Smooth muscle cell (in vitro differentiated cells): ENCODE measurements around the gene CACNB2. TPM values are rescaled to one million over a fixed set of nuclear protein-coding genes. Genes with fewer than 3 reads are reported as not detected.

Experiments used
- DNase-seq: peaks from one replicate; lab custom pipeline; 2025; ENCODE audit not compliant: unreplicated experiment; lab: John Stamatoyannopoulos, UW
- H2AFZ ChIP-seq: fragments of 200-600 bp; sonication (generic); 2 replicates; pipeline ENCODE4 v1.6.0; 2016; ENCODE audit warnings: antibody characterized with exemption, low read depth, mild to moderate bottlenecking
- H3F3A ChIP-seq: fragments of 200-600 bp; sonication (generic); 2 replicates; pipeline ENCODE4 v1.6.0; 2017; ENCODE audit warnings: antibody characterized with exemption, low read depth
- H3K27ac ChIP-seq: fragments of 200-600 bp; sonication (generic); 2 replicates; pipeline ENCODE4 v1.5.1; 2016; ENCODE audit warnings: low read depth, mild to moderate bottlenecking
- H3K27me3 ChIP-seq: fragments of 200-600 bp; sonication (generic); 2 replicates; pipeline ENCODE4 v1.6.1; 2016; ENCODE audit warnings: low read depth, mild to moderate bottlenecking
- H3K36me3 ChIP-seq: fragments of 200-600 bp; sonication (generic); 2 replicates; pipeline ENCODE4 v1.5.1; 2016; ENCODE audit warnings: low read depth
- H3K4me1 ChIP-seq: fragments of 200-600 bp; sonication (generic); 2 replicates; pipeline ENCODE4 v1.5.1; 2016; ENCODE audit warnings: low read depth
- H3K4me2 ChIP-seq: fragments of 200-600 bp; sonication (generic); 2 replicates; pipeline ENCODE4 v1.6.0; 2016; ENCODE audit warnings: mild to moderate bottlenecking
- H3K4me3 ChIP-seq: fragments of 200-600 bp; sonication (generic); 2 replicates; pipeline ENCODE4 v1.5.1; 2016; ENCODE audit warnings: mild to moderate bottlenecking
- H3K79me2 ChIP-seq: fragments of 200-600 bp; sonication (generic); 2 replicates; pipeline ENCODE4 v1.6.0; 2016; ENCODE audit warnings: low read depth, mild to moderate bottlenecking
- H3K9ac ChIP-seq: fragments of 200-600 bp; sonication (generic); 2 replicates; pipeline ENCODE4 v1.6.0; 2016; ENCODE audit warnings: low read depth
- H3K9me3 ChIP-seq: fragments of 200-600 bp; sonication (generic); replicated peaks from 2 replicates; pipeline ENCODE4 v1.5.1; 2016; ENCODE audit warnings: low read depth
- H4K20me1 ChIP-seq: fragments of 200-600 bp; sonication (generic); 2 replicates; pipeline ENCODE4 v1.6.0; 2016; ENCODE audit warnings: low read depth
- CTCF ChIP-seq: fragments of 200-600 bp; sonication (generic); IDR thresholded peaks from 2 replicates; pipeline ENCODE4 v1.5.1; 2017; ENCODE audit warnings: borderline replicate concordance, mild to moderate bottlenecking, antibody characterized with exemption; ENCODE audit not compliant: insufficient read depth, poor library complexity, severe bottlenecking
- WGBS: methylation state at CpG from one replicate; pipeline ENCODE4 v1.1.7; 2016; ENCODE audit warnings: low lambda C conversion rate; 5-methylcytosine and 5-hydroxymethylcytosine counted together
- polyA plus RNA-seq: library from polyadenylated mRNA; unstranded; fragments of >200 nt; fragmentation: Nextera tagmentation; extraction: Ambion mirVana; gene quantifications from 2 replicates; pipeline ENCODE4 v1.2.1, GENCODE V29; 2016
- total RNA-seq: library from RNA; depleted of rRNA; stranded (reverse); fragments of >200 nt; gene quantifications from 2 replicates; pipeline ENCODE4 v1.2.3, GENCODE V29; 2014

The CACNB2 gene
- total and polyA plus RNA-seq, 2 experiments from 2014 or later: 0.04 to 1.1 TPM

GRCh38 chr10:18246967-18247366 lies 106.7 kb downstream of the CACNB2 start:
- H3K4me3 ChIP-seq: no peak overlapping the region
- H3K36me3 ChIP-seq: no peaks in the 10 kb centered on the region
- no peak for DNase-seq
- no peaks in the 10 kb centered on the region for H3F3A ChIP-seq
- no peak overlapping the region for H3K27ac ChIP-seq
- no peaks in the 10 kb centered on the region for H3K4me1 ChIP-seq
- H3K9me3 ChIP-seq: no peaks in the 10 kb centered on the region
- H4K20me1 ChIP-seq: no peaks in the 10 kb centered on the region
- TF ChIP-seq CTCF: no peak
- WGBS: 56% methylated on average over 7 of the region's 7 CpGs
- no peaks in the 10 kb centered on the region for H3K79me2 ChIP-seq
- no peak overlapping the region for H3K9ac ChIP-seq
- no peak overlapping the region for H2AFZ ChIP-seq
- H3K27me3 ChIP-seq: peaks cover 5% of the 10 kb centered on the region
- H3K4me2 ChIP-seq: no peak overlapping the region

- Histone ChIP-seq H3K9ac (no peak overlapping the region), H3K79me2 (no peaks in the 10 kb centered on the region), H4K20me1 (no peaks in the 10 kb centered on the region), H3F3A (no peaks in the 10 kb centered on the region), H2AFZ (no peak overlapping the region), H3K27ac (no peak overlapping the region), H3K4me3 (no peak overlapping the region), H3K4me2 (no peak overlapping the region), H3K4me1 (no peaks in the 10 kb centered on the region), H3K27me3 (peaks cover 10% of the 10 kb centered on the region), H3K36me3 (no peaks in the 10 kb centered on the region), H3K9me3 (no peaks in the 10 kb centered on the region)
- WGBS: 69% methylated on average over 7 of the region's 7 CpGs
- DNase-seq: no peak
- TF ChIP-seq CTCF: no peak
Measured at GRCh38 chr10:18252086-18252485, 111.9 kb downstream of the CACNB2 start.

GRCh38 chr10:18254086-18254485 lies 113.9 kb downstream of the CACNB2 start:
- no peak overlapping the region for H3K9ac ChIP-seq
- H4K20me1 ChIP-seq: no peaks in the 10 kb centered on the region
- no peaks in the 10 kb centered on the region for H3K79me2 ChIP-seq
- no peaks in the 10 kb centered on the region for H3K36me3 ChIP-seq
- H3F3A ChIP-seq: no peaks in the 10 kb centered on the region
- H2AFZ ChIP-seq: no peak overlapping the region
- H3K4me2 ChIP-seq: no peak overlapping the region
- H3K27me3 ChIP-seq: peaks cover 5% of the 10 kb centered on the region
- H3K9me3 ChIP-seq: no peaks in the 10 kb centered on the region
- TF ChIP-seq CTCF: no peak
- H3K4me1 ChIP-seq: no peaks in the 10 kb centered on the region
- WGBS: 91% methylated on average over 2 of the region's 2 CpGs
- H3K4me3 ChIP-seq: no peak overlapping the region
- DNase-seq: no peak
- no peak overlapping the region for H3K27ac ChIP-seq

DNA sequence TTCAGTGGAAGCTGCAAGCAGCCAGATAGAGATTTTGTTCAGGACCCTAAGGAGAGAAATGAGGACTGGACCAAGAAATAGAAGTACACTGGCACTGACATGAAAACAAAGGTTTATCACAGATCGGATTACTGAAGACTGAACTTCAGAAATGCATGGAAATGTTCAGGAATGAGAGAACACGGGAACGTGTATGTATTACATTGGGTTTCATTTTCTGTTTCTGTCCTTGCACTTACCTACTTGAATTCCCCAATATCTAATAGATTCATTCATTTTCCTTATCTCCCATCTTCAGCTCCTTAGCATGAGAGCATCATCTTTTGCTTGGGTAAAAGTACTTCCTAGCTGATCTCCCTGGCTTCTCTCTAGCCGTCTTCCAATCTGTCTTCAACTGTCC lies 114.5 kb downstream of the CACNB2 start:
- Histone ChIP-seq H3K4me2 (no peak overlapping the region), H3K4me3 (no peak overlapping the region), H3K79me2 (no peaks in the 10 kb centered on the region), H3K4me1 (no peaks in the 10 kb centered on the region), H4K20me1 (no peaks in the 10 kb centered on the region), H3K36me3 (no peaks in the 10 kb centered on the region), H3K27me3 (peaks cover 5% of the 10 kb centered on the region), H2AFZ (no peak overlapping the region), H3F3A (no peaks in the 10 kb centered on the region), H3K27ac (no peak overlapping the region), H3K9me3 (no peaks in the 10 kb centered on the region), H3K9ac (no peak overlapping the region)
- no peak for TF ChIP-seq CTCF
- DNase-seq: no peak
- 87% methylated on average over 4 of the region's 4 CpGs for WGBS
